Body of pancreas (tissue), 4 donors: ENCODE results near the gene DBNL.

Experiments
- POLR2A ChIP-seq, 3 donors: fragments of 450-650 bp; IDR thresholded peaks; one replicate each; pipeline ENCODE4 v1.6.1; 2016; ENCODE audit warnings: antibody characterized with exemption in 3 of 3, mild to moderate bottlenecking in 2 of 3
- TF ChIP-seq, protein P1 (sequence below), 7 experiments: fragments of 450-650 bp in 4 of 7; fragments of 200-600 bp in 3 of 7; sonication (generic) in 3 of 7; IDR thresholded peaks; one replicate each; pipeline ENCODE4 v1.5.1; 2016 to 2019; ENCODE audit warnings: antibody characterized with exemption in 7 of 7

DNA sequence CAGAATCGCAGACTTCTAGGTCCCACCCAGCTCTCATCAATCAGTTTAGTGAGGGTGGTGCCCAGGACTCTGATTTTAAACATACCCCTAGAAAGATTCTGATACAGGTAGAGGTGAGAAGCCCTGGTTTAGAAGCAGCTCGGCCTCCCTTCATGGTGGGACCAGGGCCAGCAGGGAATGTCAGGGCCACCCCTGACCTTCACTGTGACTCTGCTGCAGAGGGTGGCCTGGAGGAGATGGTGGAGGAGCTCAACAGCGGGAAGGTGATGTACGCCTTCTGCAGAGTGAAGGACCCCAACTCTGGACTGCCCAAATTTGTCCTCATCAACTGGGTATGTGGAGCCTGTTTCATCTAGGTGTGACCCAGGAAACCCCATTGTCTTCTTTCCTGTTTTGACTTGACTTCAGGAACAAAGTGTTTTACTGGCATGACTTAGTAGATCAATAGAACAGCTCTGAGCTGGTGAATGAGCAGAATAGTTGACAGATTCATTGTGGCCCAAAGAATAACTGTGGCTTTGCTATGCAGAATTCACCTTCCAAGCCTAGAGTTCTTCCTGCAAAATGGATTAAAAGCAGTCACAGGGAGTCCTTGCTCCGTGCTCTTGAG lies 7.2 kb downstream of the DBNL start:
- TF ChIP-seq, protein P1, sequence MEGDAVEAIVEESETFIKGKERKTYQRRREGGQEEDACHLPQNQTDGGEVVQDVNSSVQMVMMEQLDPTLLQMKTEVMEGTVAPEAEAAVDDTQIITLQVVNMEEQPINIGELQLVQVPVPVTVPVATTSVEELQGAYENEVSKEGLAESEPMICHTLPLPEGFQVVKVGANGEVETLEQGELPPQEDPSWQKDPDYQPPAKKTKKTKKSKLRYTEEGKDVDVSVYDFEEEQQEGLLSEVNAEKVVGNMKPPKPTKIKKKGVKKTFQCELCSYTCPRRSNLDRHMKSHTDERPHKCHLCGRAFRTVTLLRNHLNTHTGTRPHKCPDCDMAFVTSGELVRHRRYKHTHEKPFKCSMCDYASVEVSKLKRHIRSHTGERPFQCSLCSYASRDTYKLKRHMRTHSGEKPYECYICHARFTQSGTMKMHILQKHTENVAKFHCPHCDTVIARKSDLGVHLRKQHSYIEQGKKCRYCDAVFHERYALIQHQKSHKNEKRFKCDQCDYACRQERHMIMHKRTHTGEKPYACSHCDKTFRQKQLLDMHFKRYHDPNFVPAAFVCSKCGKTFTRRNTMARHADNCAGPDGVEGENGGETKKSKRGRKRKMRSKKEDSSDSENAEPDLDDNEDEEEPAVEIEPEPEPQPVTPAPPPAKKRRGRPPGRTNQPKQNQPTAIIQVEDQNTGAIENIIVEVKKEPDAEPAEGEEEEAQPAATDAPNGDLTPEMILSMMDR (IDR thresholded peaks at IDR 0.05): no peak
- no peak for TF ChIP-seq POLR2A (IDR thresholded peaks at IDR 0.05)
